GM10847 (cell line): ENCODE data around the gene ZNF611.

Experiments used
- POLR2A ChIP-seq: IDR thresholded peaks from 2 replicates; pipeline ENCODE4 v1.6.1; 2011; ENCODE audit not compliant: insufficient read length; ENCODE audit errors: extremely low read depth

The ZNF611 gene

GRCh38 chr19:52667972-52668371 is 66.9 kb downstream of the ZNF611 start:
- TF ChIP-seq POLR2A, result no peak

DNA sequence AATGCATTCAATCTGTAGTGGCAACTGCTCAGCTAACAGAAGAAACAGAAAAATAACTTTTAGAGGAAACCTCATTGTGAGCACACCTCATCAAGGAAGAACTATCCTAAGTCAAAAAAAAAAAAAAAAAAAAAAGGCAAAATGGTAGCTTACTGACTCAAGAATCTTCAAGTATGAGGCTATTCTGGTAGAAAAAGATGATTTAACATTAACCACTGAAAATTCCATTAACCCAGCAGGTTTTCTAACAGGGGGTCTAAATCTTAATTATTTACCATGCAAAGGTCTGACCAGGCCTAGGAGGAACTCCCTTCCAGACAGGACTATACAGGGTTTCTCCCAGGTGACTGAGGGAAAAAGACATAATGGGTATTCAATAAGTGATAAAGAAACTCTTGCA is 68.3 kb downstream of the ZNF611 start:
- TF ChIP-seq POLR2A, result no peak

GRCh38 chr19:52665529-52665928 is 69.3 kb downstream of the ZNF611 start:
- TF ChIP-seq POLR2A, result no peak

DNA sequence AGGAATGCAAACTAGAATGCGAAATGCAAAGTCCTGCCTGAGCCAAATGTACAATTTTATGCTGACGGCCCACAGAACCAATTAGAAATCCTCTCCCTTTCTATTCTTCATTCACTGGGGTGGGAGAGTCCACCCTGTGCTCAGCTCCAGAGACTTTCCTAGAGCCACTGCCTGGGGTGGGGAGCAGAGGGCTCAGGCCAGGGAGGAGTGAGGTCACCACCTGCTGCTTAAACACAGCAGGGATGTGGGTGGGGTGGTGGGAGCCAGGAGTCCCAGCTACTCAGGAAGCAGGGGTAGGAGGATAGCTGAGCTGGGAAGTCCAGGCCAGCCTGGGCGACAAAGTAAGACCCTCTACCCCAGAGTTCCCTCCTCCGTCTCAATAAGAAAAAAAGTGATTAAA is 69.8 kb downstream of the ZNF611 start:
- TF ChIP-seq POLR2A, result no peak

- TF ChIP-seq POLR2A, result no peak
Observed at GRCh38 chr19:52664461-52664860, 70.4 kb downstream of the ZNF611 start.

DNA sequence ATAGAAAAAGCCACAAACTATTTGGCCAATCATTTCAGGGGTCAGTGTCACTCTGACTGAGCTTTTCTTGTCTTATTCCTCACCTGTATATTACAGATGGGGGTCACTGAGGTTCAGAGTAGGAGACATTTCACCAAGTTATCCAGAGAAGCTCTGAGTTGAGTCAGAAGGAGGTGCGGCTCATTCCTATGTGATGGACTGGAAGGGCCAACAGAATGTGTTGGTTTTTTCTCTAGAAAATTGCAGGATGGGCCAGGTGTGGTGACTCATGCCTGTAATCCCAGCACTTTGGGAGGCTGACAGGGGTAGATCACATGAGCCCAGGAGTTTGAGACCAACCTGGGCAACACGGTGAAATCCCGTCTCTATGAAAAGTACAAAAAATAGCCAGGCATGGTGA is 72.2 kb downstream of the ZNF611 start:
- no peak for TF ChIP-seq POLR2A

DNA sequence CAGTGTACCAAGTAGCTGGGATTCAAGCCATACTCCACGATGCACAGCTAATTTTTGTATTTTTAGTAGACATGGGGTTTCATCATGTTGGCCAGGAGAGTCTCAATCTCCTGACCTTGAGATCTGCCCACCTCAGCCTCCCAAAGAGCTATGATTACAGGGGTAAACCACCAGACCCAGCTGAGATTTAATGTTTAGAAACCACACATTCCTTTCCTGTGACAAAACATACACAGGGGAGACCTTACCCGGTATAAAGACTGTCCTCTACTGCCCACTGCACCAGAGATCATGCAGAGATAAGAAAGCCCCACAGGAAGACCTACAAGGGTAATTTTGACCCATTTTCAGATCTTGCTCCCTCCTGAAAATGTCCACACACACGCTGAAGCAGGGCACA is 73.9 kb downstream of the ZNF611 start:
- no peak for TF ChIP-seq POLR2A

GRCh38 chr19:52659013-52659412 is 75.8 kb downstream of the ZNF611 start:
- no peak for TF ChIP-seq POLR2A

- TF ChIP-seq POLR2A, result no peak
Observed at GRCh38 chr19:52658595-52658994, 76.2 kb downstream of the ZNF611 start.

- no peak for TF ChIP-seq POLR2A
Observed at GRCh38 chr19:52653161-52653560, 81.7 kb downstream of the ZNF611 start.
